NCI-H524 (cell line): ENCODE measurements around the gene CCNT2.
"Not testable (repeated sequence)": the region's sequence is repeated elsewhere in the genome, so short reads cannot be mapped to it uniquely, and the experiment has no call there.

ENCODE experiments used
- DNase-seq, 2 experiments: peaks; one replicate each; lab custom pipeline; 2025; lab: John Stamatoyannopoulos, UW

Gene CCNT2

GRCh38 chr2:134975281-134976009 lies 56.8 kb downstream of the CCNT2 start:
- no peak for DNase-seq

- no peak for DNase-seq
Measured at GRCh38 chr2:134976074-134976702, 57.6 kb downstream of the CCNT2 start.

- not testable (repeated sequence) for DNase-seq
Measured at GRCh38 chr2:134977104-134977503, 58.5 kb downstream of the CCNT2 start.

- no peak for DNase-seq
Measured at GRCh38 chr2:134979221-134979620, 60.6 kb downstream of the CCNT2 start.

- DNase-seq, result no peak
Measured at GRCh38 chr2:134980639-134981038, 62.0 kb downstream of the CCNT2 start.

- no peak for DNase-seq
Measured at GRCh38 chr2:134982603-134983002, 64.0 kb downstream of the CCNT2 start.

GRCh38 chr2:134985061-134985460 lies 66.4 kb downstream of the CCNT2 start:
- no peak for DNase-seq

- peak in 1 of 2 experiments; percentile 40 for DNase-seq
Measured at GRCh38 chr2:134988994-134989605, 70.5 kb downstream of the CCNT2 start.

- peak in 1 of 2 experiments; percentile 14 for DNase-seq
Measured at GRCh38 chr2:134999521-134999920, 80.9 kb downstream of the CCNT2 start.

GRCh38 chr2:135002836-135003235 lies 84.2 kb downstream of the CCNT2 start:
- no peak for DNase-seq

- peak; percentile 37 to 84 for DNase-seq
Measured at GRCh38 chr2:135004005-135004746, 85.6 kb downstream of the CCNT2 start.

GRCh38 chr2:135005753-135006152 lies 87.1 kb downstream of the CCNT2 start:
- DNase-seq, result peak; percentile 6 to 63
